ENCODE results near the gene TCF12. TPM values are rescaled to one million over a fixed set of nuclear protein-coding genes. Genes with fewer than 3 reads are reported as not detected.
"Not testable (repeated sequence)": the region's sequence is repeated elsewhere in the genome, so short reads cannot be mapped to it uniquely, and the experiment has no call there.

TCF12 gene
- total RNA-seq, 1 donor from 2014 or later = 144 TPM

DNA sequence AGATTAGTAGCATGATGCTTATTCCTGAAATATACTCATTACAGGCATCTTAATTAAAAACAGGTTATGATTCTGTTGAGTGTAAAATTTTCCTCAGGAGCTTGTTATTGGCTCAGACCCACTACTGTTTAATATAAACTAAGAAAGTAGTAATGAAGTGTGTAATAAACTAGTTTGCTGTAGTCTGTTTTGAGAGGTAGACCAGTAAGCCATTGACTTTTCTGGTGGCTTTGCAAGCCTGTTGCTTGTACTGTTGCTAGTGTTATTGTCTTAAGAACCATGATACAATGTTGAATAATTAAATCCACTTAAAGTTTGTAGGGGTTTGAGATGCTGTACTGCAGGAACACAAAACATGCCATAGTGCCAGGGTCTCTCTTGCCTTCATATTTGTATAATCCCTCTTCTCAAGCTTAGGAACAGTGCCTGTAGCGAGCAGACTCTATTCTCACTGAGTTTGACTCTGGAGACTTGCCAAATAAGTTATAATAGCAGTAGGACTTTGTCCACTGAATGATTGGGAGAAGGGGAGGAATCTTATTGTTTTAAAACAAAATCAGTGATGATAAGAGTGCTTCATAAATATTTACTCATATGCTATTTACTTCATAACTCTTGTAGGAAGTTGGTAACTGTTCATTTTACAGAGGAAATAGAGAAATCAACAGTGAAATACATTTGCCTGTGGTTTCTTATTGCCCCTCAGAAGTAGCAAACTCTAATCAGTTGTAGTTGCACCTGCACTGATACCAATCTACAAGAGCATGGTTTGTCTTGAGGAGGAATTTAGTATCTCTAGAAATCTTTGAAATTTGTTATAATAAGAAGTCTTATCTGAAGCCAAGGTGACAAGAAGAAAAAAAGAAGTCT is 13.4 kb downstream of the TCF12 start:
- peaks cover 0 to 23% of the 10 kb centered on the region in 2 donors for H3K4me1 ChIP-seq
- intact Hi-C loops (cut with DNase I) = no loop called here
- no peak overlapping the region for H3K4me3 ChIP-seq
- DNase-seq (ENCODE audit: low spot score in 2 of 2) = no peak
- peak overlapping the region in 1 of 2 donors; percentile 48 for H3K27ac ChIP-seq
- peaks cover 0 to 14% of the 10 kb centered on the region in 2 donors for H3K36me3 ChIP-seq
- TF ChIP-seq, protein P1, sequence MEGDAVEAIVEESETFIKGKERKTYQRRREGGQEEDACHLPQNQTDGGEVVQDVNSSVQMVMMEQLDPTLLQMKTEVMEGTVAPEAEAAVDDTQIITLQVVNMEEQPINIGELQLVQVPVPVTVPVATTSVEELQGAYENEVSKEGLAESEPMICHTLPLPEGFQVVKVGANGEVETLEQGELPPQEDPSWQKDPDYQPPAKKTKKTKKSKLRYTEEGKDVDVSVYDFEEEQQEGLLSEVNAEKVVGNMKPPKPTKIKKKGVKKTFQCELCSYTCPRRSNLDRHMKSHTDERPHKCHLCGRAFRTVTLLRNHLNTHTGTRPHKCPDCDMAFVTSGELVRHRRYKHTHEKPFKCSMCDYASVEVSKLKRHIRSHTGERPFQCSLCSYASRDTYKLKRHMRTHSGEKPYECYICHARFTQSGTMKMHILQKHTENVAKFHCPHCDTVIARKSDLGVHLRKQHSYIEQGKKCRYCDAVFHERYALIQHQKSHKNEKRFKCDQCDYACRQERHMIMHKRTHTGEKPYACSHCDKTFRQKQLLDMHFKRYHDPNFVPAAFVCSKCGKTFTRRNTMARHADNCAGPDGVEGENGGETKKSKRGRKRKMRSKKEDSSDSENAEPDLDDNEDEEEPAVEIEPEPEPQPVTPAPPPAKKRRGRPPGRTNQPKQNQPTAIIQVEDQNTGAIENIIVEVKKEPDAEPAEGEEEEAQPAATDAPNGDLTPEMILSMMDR (IDR thresholded peaks at IDR 0.05) = no peak
- H3K9me3 ChIP-seq = peaks cover 0 to 10% of the 10 kb centered on the region in 2 donors
- H3K27me3 ChIP-seq = no peaks in the 10 kb centered on the region

DNA sequence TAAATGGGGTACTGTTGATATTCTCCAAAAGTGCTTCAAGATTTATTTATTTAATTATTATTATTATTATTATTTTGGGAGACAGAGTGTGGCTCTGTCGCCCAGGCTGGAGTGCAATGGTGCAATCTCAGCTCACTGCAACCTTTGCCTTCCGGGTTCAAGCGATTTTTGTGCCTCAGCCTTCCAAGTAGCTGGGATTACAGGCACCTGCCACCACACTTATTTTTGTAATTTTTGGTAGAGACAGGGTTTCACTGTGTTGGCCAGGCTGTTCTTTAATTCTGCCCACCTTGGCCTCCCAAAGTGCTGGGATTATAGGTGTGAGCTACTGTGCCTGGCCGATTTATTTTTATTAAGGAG is 14.0 kb downstream of the TCF12 start:
- H3K27me3 ChIP-seq; H3K27ac ChIP-seq; H3K4me3 ChIP-seq; intact Hi-C loops (cut with DNase I); DNase-seq (ENCODE audit: low spot score in 2 of 2): not testable (repeated sequence)
- Histone ChIP-seq H3K4me1 (peaks cover 0 to 23% of the 10 kb centered on the region in 2 donors), H3K36me3 (peaks cover 0 to 14% of the 10 kb centered on the region in 2 donors), H3K9me3 (peaks cover 0 to 10% of the 10 kb centered on the region in 2 donors)

DNA sequence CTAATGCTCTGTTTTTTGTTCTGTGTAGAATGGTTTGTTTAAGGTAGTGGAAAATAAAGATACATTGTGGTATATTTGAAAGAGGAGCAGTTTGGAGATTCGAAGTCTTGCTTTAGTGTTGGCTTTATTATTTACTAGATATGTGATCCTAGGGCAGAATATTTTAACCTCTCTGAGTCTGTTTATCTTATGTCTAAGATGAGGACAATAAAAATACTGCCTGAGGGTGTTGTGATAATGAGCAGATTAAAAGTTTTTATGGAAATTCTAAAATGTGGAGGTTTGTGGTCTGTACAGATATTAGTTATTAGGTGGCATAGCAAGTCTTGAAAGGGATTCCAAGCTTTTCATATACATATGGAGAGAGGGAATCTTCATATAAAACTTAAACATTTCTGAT is 15.0 kb downstream of the TCF12 start:
- peaks cover 0 to 23% of the 10 kb centered on the region in 2 donors for H3K4me1 ChIP-seq
- TF ChIP-seq, protein P1 (IDR thresholded peaks at IDR 0.05) = no peak
- intact Hi-C loops (cut with DNase I) = no loop called here

DNA sequence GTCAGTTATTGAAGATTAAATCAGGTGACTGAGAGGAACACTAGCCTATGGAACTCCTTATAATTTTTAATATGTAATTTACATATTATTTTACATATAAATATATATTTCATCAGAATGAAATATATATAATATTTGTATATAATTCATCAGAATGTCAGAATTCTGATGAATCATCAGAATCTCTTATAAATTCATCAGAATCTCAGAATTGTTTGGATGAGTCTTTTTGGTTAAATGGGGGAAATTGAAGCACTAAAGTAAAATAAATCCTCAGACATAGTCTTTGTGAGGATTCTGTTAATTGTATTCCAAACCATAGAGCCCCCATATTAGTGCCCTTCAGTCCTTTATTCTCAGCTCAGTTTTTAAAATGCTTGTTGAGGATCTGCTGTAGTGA is 15.4 kb downstream of the TCF12 start:
- Histone ChIP-seq H3K36me3 (peaks cover 0 to 14% of the 10 kb centered on the region in 2 donors), H3K27me3 (no peaks in the 10 kb centered on the region), H3K27ac (no peak overlapping the region), H3K4me1 (peaks cover 0 to 19% of the 10 kb centered on the region in 2 donors), H3K4me3 (no peak overlapping the region), H3K9me3 (peaks cover 0 to 10% of the 10 kb centered on the region in 2 donors)
- TF ChIP-seq, protein P1 (IDR thresholded peaks at IDR 0.05) = no peak
- intact Hi-C loops (cut with DNase I) = no loop called here
- DNase-seq (ENCODE audit: low spot score in 2 of 2) = no peak

More for the DNA sequence above, 15.0 kb downstream of the TCF12 start:
- Histone ChIP-seq H3K9me3 (peaks cover 0 to 10% of the 10 kb centered on the region in 2 donors), H3K36me3 (peaks cover 0 to 14% of the 10 kb centered on the region in 2 donors), H3K27ac (no peak overlapping the region), H3K4me3 (no peak overlapping the region), H3K27me3 (no peaks in the 10 kb centered on the region)
- no peak for DNase-seq (ENCODE audit: low spot score in 2 of 2)

DNA sequence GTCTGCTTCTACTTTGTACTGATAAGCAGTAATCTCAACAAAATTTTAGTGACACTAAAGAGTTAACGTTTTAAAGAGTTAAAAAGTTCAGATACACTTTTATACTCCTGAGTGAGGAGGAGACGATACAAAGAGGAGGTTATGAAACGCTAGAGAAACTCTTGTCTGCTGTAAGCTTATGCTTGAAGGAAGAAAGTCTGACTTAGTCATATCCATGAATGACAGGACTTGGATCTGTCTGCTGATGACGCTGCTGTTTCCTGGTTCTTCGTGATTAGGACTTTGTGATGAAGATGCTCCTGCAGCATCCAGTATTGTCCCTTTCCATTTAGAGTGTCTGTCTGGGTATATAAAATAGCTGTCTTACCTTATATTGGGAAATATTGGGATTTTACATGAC is 15.8 kb downstream of the TCF12 start:
- Histone ChIP-seq H3K4me3 (no peak overlapping the region), H3K36me3 (peaks cover 0 to 14% of the 10 kb centered on the region in 2 donors), H3K27ac (no peak overlapping the region), H3K9me3 (peaks cover 0 to 10% of the 10 kb centered on the region in 2 donors), H3K4me1 (peaks cover 0 to 16% of the 10 kb centered on the region in 2 donors), H3K27me3 (no peaks in the 10 kb centered on the region)
- DNase-seq (ENCODE audit: low spot score in 2 of 2) = no peak
- intact Hi-C loops (cut with DNase I) = no loop called here
- TF ChIP-seq, protein P1 (IDR thresholded peaks at IDR 0.05) = no peak

DNA sequence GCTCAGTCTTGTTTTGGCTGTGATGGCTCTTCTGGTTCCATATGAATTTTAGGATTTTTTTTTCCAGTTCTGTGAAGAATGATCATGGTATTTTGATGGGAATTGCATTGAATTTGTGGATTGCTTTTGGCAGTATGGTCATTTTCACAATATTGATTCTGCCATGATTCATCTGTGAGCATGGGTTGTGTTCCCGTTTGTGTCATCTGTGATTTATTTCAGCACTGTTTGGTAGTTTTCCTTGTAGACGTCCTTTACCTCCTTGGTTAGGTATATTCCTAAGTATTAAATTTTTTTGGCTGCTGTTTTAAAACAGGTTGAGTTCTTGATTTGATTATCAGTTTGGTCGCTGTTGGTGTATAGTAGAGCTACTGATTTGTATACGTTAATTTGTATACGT is 18.5 kb downstream of the TCF12 start:
- Histone ChIP-seq H3K9me3 (peaks cover 0 to 10% of the 10 kb centered on the region in 2 donors), H3K4me3 (no peak overlapping the region), H3K36me3 (peaks cover 0 to 14% of the 10 kb centered on the region in 2 donors), H3K4me1 (peaks cover 0 to 5% of the 10 kb centered on the region in 2 donors), H3K27ac (no peak overlapping the region), H3K27me3 (no peaks in the 10 kb centered on the region)
- DNase-seq (ENCODE audit: low spot score in 2 of 2) = no peak
- TF ChIP-seq, protein P1 (IDR thresholded peaks at IDR 0.05) = no peak
- intact Hi-C loops (cut with DNase I) = no loop called here
